Endothelial cell of umbilical vein (primary cell): ENCODE data around the gene SH3RF1.

ENCODE experiments used
- CTCF ChIP-seq, 2 donors: IDR thresholded peaks; 1 replicate in 1 of 2; 2 replicates in 1 of 2; pipeline ENCODE4 v1.5.1; 2011; ENCODE audit warnings: low read length in 2 of 2, mild to moderate bottlenecking in 2 of 2, moderate library complexity in 2 of 2, control low read depth in 1 of 2, inconsistent platforms in 1 of 2, low read depth in 1 of 2; ENCODE audit not compliant: insufficient read depth in 1 of 2; ENCODE audit errors: extremely low read depth in 1 of 2
- EZH2 ChIP-seq: IDR thresholded peaks from 2 replicates; pipeline ENCODE4 v1.6.1; 2012; ENCODE audit warnings: borderline replicate concordance, low read depth, mild to moderate bottlenecking, moderate library complexity, low read length, inconsistent platforms; ENCODE audit not compliant: severe bottlenecking
- FOS ChIP-seq: IDR thresholded peaks from 2 replicates; pipeline ENCODE4 v1.6.1; 2011; ENCODE audit warnings: mild to moderate bottlenecking, low read length, moderate library complexity, borderline replicate concordance; ENCODE audit not compliant: insufficient read depth
- JUN ChIP-seq: IDR thresholded peaks from 2 replicates; pipeline ENCODE4 v1.6.1; 2011; ENCODE audit warnings: borderline replicate concordance, low read depth; ENCODE audit not compliant: insufficient read length, insufficient read depth
- POLR2A ChIP-seq: IDR thresholded peaks from 2 replicates; pipeline ENCODE4 v1.6.1; 2012; ENCODE audit warnings: low read depth, mild to moderate bottlenecking, control low read depth, low read length
- POLR2AphosphoS5 ChIP-seq: IDR thresholded peaks from 2 replicates; pipeline ENCODE4 v1.6.1; 2012; ENCODE audit warnings: low read depth, mild to moderate bottlenecking, control low read depth, low read length, moderate library complexity; ENCODE audit not compliant: insufficient read depth
- TF ChIP-seq, protein P1 (sequence below): IDR thresholded peaks from 2 replicates; pipeline ENCODE4 v1.6.1; 2011; ENCODE audit not compliant: insufficient read depth, insufficient read length

- TF ChIP-seq CTCF (IDR thresholded peaks at IDR 0.05; ENCODE audit: extremely low read depth in 1 of 2, insufficient read depth in 1 of 2, low read depth in 1 of 2, low read length in 2 of 2) (no peak), JUN (no peak), POLR2A (no peak), EZH2 (no peak), POLR2AphosphoS5 (peak; percentile 33), FOS (peak; percentile 74)
- TF ChIP-seq, protein P1, sequence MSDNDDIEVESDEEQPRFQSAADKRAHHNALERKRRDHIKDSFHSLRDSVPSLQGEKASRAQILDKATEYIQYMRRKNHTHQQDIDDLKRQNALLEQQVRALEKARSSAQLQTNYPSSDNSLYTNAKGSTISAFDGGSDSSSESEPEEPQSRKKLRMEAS, result no peak
Observed at GRCh38 chr4:169249214-169249973, 21.4 kb downstream of the SH3RF1 start.
